CD4-positive, alpha-beta T cell treated with Interleukin-15 for 1 hour (primary cell): ENCODE measurements around the gene SOX9.

ENCODE experiments used
- DNase-seq: peaks from one replicate; pipeline ENCODE4 v3.0.0-alpha.2; 2020

Gene SOX9

GRCh38 chr17:72120642-72121163, at the start of gene SOX9:
Gene SOX9 (plus strand): TSS chr17:72121020. CDS start chr17:72121392, 372 bp downstream.
- no peak for DNase-seq

- DNase-seq: no peak
Measured at GRCh38 chr17:72071330-72071729, 49.5 kb upstream of the SOX9 start.

GRCh38 chr17:72075995-72076677, 44.7 kb upstream of the SOX9 start:
- no peak for DNase-seq

- DNase-seq: no peak
Measured at GRCh38 chr17:72076678-72077030, 44.2 kb upstream of the SOX9 start.

- DNase-seq: no peak
Measured at GRCh38 chr17:72077326-72077960, 43.4 kb upstream of the SOX9 start.

GRCh38 chr17:72079700-72080099, 41.1 kb upstream of the SOX9 start:
- DNase-seq: no peak

GRCh38 chr17:72087876-72088275, 32.9 kb upstream of the SOX9 start:
- no peak for DNase-seq

- no peak for DNase-seq
Measured at GRCh38 chr17:72089453-72089987, 31.3 kb upstream of the SOX9 start.

- no peak for DNase-seq
Measured at GRCh38 chr17:72090108-72090507, 30.7 kb upstream of the SOX9 start.

GRCh38 chr17:72092710-72093322, 28.0 kb upstream of the SOX9 start:
- no peak for DNase-seq

GRCh38 chr17:72093707-72094106, 27.1 kb upstream of the SOX9 start:
- no peak for DNase-seq

GRCh38 chr17:72095316-72095715, 25.5 kb upstream of the SOX9 start:
- DNase-seq: no peak

GRCh38 chr17:72097144-72097543, 23.7 kb upstream of the SOX9 start:
- DNase-seq: no peak

- no peak for DNase-seq
Measured at GRCh38 chr17:72099919-72100318, 20.9 kb upstream of the SOX9 start.

- no peak for DNase-seq
Measured at GRCh38 chr17:72100470-72100869, 20.4 kb upstream of the SOX9 start.

GRCh38 chr17:72101526-72101925, 19.3 kb upstream of the SOX9 start:
- no peak for DNase-seq

GRCh38 chr17:72102366-72102765, 18.5 kb upstream of the SOX9 start:
- DNase-seq: no peak

- DNase-seq: no peak
Measured at GRCh38 chr17:72104164-72104862, 16.5 kb upstream of the SOX9 start.

GRCh38 chr17:72104863-72105234, 16.0 kb upstream of the SOX9 start:
- no peak for DNase-seq

GRCh38 chr17:72107100-72107499, 13.7 kb upstream of the SOX9 start:
- DNase-seq: no peak

GRCh38 chr17:72110231-72110941, 10.4 kb upstream of the SOX9 start:
- no peak for DNase-seq

- no peak for DNase-seq
Measured at GRCh38 chr17:72110942-72111318, 9.9 kb upstream of the SOX9 start.
